Progenitor cell of endocrine pancreas (in vitro differentiated cells): ENCODE results near the gene DHX32. TPM values are rescaled to one million over a fixed set of nuclear protein-coding genes. Genes with fewer than 3 reads are reported as not detected.

Experiments used
- DNase-seq: peaks from one replicate; pipeline ENCODE4 v3.0.0; 2021; ENCODE audit warnings: low spot score; ENCODE audit not compliant: unreplicated experiment
- H3K27ac Mint-ChIP-seq: 2 replicates; pipeline ENCODE4 v1.8.0; 2021; ENCODE audit warnings: mild to moderate bottlenecking, moderate library complexity, mixed read lengths
- H3K27me3 Mint-ChIP-seq: 2 replicates; pipeline ENCODE4 v1.8.0; 2021; ENCODE audit warnings: mixed read lengths
- H3K36me3 Mint-ChIP-seq: 2 replicates; pipeline ENCODE4 v1.8.0; 2022; ENCODE audit warnings: mixed read lengths; ENCODE audit not compliant: insufficient read depth
- H3K4me1 Mint-ChIP-seq: 2 replicates; pipeline ENCODE4 v1.8.0; 2021; ENCODE audit warnings: low read depth, mixed read lengths
- H3K4me3 Mint-ChIP-seq: 2 replicates; pipeline ENCODE4 v1.8.0; 2021; ENCODE audit warnings: low read depth, mild to moderate bottlenecking, moderate library complexity, mixed read lengths
- H3K9me3 Mint-ChIP-seq: 2 replicates; pipeline ENCODE4 v1.8.0; 2021; ENCODE audit warnings: low read depth, mixed read lengths
- total RNA-seq: library from RNA; stranded (reverse); gene quantifications from 2 replicates; pipeline ENCODE4 v1.2.1, GENCODE V29; 2021
- TF ChIP-seq, protein P1 (sequence below): fragments of 200-600 bp; sonication (generic); IDR thresholded peaks from one replicate; pipeline ENCODE4 v1.5.0; 2021; ENCODE audit warnings: antibody characterized with exemption, mild to moderate bottlenecking; ENCODE audit not compliant: unreplicated experiment

Gene DHX32
- total RNA-seq, 1 donor from 2014 or later = 22.0 TPM

GRCh38 chr10:125817337-125817946 is 63.6 kb downstream of the DHX32 start:
- TF ChIP-seq, protein P1, sequence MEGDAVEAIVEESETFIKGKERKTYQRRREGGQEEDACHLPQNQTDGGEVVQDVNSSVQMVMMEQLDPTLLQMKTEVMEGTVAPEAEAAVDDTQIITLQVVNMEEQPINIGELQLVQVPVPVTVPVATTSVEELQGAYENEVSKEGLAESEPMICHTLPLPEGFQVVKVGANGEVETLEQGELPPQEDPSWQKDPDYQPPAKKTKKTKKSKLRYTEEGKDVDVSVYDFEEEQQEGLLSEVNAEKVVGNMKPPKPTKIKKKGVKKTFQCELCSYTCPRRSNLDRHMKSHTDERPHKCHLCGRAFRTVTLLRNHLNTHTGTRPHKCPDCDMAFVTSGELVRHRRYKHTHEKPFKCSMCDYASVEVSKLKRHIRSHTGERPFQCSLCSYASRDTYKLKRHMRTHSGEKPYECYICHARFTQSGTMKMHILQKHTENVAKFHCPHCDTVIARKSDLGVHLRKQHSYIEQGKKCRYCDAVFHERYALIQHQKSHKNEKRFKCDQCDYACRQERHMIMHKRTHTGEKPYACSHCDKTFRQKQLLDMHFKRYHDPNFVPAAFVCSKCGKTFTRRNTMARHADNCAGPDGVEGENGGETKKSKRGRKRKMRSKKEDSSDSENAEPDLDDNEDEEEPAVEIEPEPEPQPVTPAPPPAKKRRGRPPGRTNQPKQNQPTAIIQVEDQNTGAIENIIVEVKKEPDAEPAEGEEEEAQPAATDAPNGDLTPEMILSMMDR = no peak

DNA sequence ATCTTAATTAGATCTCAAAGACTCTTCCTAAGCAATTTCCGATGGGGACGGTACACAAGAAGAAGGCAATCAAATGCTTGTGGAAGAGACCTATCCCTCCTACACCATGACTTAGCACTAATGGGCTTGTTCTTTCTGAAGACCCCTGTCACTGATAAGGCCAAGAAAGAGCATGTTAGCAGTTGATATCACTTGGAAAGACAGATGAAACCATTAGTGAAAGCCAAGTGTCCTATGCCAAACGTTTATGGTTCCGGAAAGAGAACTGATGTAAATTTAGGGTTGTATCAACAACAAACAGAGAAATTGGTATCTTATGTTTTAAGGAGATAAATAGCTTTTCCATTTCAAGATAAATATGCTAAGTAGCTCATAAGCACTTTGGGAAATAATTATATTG is 64.5 kb downstream of the DHX32 start:
- TF ChIP-seq, protein P1 = no peak
- Mint-ChIP-seq H3K27ac (no peak overlapping the region), H3K27me3 (no peaks in the 10 kb centered on the region), H3K36me3 (peaks cover 3% of the 10 kb centered on the region), H3K4me1 (peaks cover 2% of the 10 kb centered on the region), H3K4me3 (no peak overlapping the region), H3K9me3 (no peaks in the 10 kb centered on the region)
- DNase-seq = no peak

More at GRCh38 chr10:125817337-125817946, 63.6 kb downstream of the DHX32 start:
- Mint-ChIP-seq H3K27ac (no peak overlapping the region), H3K27me3 (no peaks in the 10 kb centered on the region), H3K36me3 (peaks cover 2% of the 10 kb centered on the region), H3K9me3 (no peaks in the 10 kb centered on the region), H3K4me1 (peaks cover 5% of the 10 kb centered on the region), H3K4me3 (no peak overlapping the region)
- no peak for DNase-seq

DNA sequence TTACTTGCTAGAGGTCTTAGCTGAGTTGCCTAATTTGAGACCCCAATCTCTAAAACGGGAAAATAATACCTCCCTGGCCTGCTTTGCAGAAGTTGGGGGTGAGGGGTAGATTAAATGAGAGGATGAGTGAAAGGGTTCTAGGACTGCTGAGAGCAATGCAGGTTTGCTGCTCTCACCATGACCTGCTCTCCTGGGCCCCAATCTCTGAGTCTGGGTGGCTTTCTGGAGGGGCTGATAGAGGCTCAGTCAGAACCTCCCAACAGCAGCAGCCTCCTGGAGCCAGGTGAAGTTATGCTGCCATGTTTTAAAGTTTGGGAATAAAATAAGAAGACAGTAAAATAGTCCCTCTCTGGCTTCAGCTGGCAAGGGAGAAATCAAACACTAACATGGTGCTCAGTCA is 65.3 kb downstream of the DHX32 start:
- no peaks in the 10 kb centered on the region for H3K27me3 Mint-ChIP-seq
- no peak overlapping the region for H3K27ac Mint-ChIP-seq
- TF ChIP-seq, protein P1 = no peak
- H3K9me3 Mint-ChIP-seq = no peaks in the 10 kb centered on the region
- DNase-seq = no peak
- H3K4me3 Mint-ChIP-seq = no peak overlapping the region
- H3K4me1 Mint-ChIP-seq = peaks cover 2% of the 10 kb centered on the region
- peaks cover 5% of the 10 kb centered on the region for H3K36me3 Mint-ChIP-seq

DNA sequence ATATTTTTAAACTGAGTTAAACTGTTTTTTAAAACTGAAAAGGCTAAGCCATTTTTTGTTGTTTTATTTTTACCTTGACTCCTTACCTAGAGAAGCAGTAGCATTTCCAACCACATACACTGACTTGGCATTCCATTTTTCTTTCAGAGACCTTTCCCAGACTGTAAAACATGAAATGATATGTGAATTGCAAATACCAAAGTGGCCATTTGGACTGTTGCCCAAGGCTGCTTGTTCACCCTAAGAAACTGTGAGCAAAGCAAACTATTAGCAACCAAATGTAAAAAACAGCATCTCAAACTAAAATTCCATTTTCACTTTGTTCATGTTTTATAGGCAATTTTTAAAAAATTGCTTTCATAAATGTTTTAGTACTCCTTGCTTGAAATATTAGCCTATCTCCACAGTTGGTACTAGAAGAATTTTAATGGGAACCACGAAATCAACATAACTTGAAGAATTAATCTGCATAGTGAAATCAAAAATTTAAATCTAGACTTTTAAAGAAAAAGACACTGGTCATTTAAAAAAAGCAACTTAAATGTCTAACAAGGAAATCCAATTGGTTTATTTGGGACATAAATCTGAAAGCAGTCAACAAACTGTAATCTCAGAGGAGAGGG is 68.9 kb downstream of the DHX32 start:
- TF ChIP-seq, protein P1 = no peak
- no peak overlapping the region for H3K27ac Mint-ChIP-seq
- H3K4me3 Mint-ChIP-seq = no peak overlapping the region
- H3K27me3 Mint-ChIP-seq = no peaks in the 10 kb centered on the region
- peaks cover 10% of the 10 kb centered on the region for H3K36me3 Mint-ChIP-seq
- no peak for DNase-seq
- H3K9me3 Mint-ChIP-seq = no peaks in the 10 kb centered on the region
- H3K4me1 Mint-ChIP-seq = no peaks in the 10 kb centered on the region

GRCh38 chr10:125811251-125811650 is 69.8 kb downstream of the DHX32 start:
- H3K4me1 Mint-ChIP-seq = no peaks in the 10 kb centered on the region
- DNase-seq = no peak
- no peak overlapping the region for H3K4me3 Mint-ChIP-seq
- H3K36me3 Mint-ChIP-seq = peaks cover 10% of the 10 kb centered on the region
- H3K27ac Mint-ChIP-seq = no peak overlapping the region
- H3K9me3 Mint-ChIP-seq = no peaks in the 10 kb centered on the region
- no peaks in the 10 kb centered on the region for H3K27me3 Mint-ChIP-seq
- TF ChIP-seq, protein P1 = no peak
